T-helper 22 cell (primary cell): ENCODE data around the gene GMCL2.
A peak's percentile ranks its signal among the peaks of the same experiment; 100 is the strongest.
"Not testable (repeated sequence)": the region's sequence is repeated elsewhere in the genome, so short reads cannot be mapped to it uniquely, and the experiment has no call there.

Experiments used
- DNase-seq: peaks from one replicate; pipeline ENCODE4 v3.0.0-alpha.2; 2020; ENCODE audit warnings: low read depth

GMCL2 gene

GRCh38 chr5:178206166-178207101, 19.3 kb upstream of the GMCL2 start:
- no peak for DNase-seq

- no peak for DNase-seq
These were observed 18.5 kb upstream of the GMCL2 start for GRCh38 chr5:178205749-178206047.

GRCh38 chr5:178204935-178205748, 18.0 kb upstream of the GMCL2 start:
- DNase-seq = peak; percentile 61

- DNase-seq = peak; percentile 92
These were observed 17.2 kb upstream of the GMCL2 start, which contains the start of gene HNRNPAB for GRCh38 chr5:178204182-178204934. Gene HNRNPAB (plus strand): TSS chr5:178204533. CDS start chr5:178204838, 305 bp downstream.

- DNase-seq = no peak
These were observed 16.6 kb upstream of the GMCL2 start for GRCh38 chr5:178203670-178204181.

GRCh38 chr5:178202541-178202940, 15.4 kb upstream of the GMCL2 start:
- no peak for DNase-seq

GRCh38 chr5:178201927-178202235, 14.7 kb upstream of the GMCL2 start:
- DNase-seq = no peak

GRCh38 chr5:178201221-178201926, 14.2 kb upstream of the GMCL2 start:
- DNase-seq = no peak

- DNase-seq = no peak
These were observed 12.6 kb upstream of the GMCL2 start for GRCh38 chr5:178199581-178200434.

GRCh38 chr5:178198706-178199105, 11.5 kb upstream of the GMCL2 start:
- no peak for DNase-seq

GRCh38 chr5:178198151-178198550, 11.0 kb upstream of the GMCL2 start:
- not testable (repeated sequence) for DNase-seq

- no peak for DNase-seq
These were observed 9.8 kb upstream of the GMCL2 start for GRCh38 chr5:178196986-178197385.

- DNase-seq = no peak
These were observed 9.2 kb upstream of the GMCL2 start for GRCh38 chr5:178196281-178196812.

- DNase-seq = no peak
These were observed 6.9 kb upstream of the GMCL2 start for GRCh38 chr5:178194026-178194425.

- no peak for DNase-seq
These were observed 6.2 kb upstream of the GMCL2 start for GRCh38 chr5:178193251-178193809.

GRCh38 chr5:178192787-178193186, 5.6 kb upstream of the GMCL2 start:
- no peak for DNase-seq

- no peak for DNase-seq
These were observed 5.1 kb upstream of the GMCL2 start for GRCh38 chr5:178192244-178192643.

GRCh38 chr5:178191661-178192060, 4.5 kb upstream of the GMCL2 start:
- DNase-seq = no peak

GRCh38 chr5:178189433-178189832, 2.3 kb upstream of the GMCL2 start:
- no peak for DNase-seq

GRCh38 chr5:178186427-178186826, 744 bp downstream of the GMCL2 start:
- DNase-seq = no peak
